ENCODE measurements around the gene PIGU.

PIGU gene

GRCh38 chr20:34532320-34532719 is 144.6 kb downstream of the PIGU start:
- no CpG with 5 or more reads among the region's 8 CpGs for WGBS (ENCODE audit: extremely low coverage, insufficient coverage, low lambda C conversion rate)
- H2BK5ac ChIP-seq (ENCODE audit: low read length) = no peak overlapping the region
- H3K4me1 ChIP-seq (ENCODE audit: control insufficient read depth, low read depth, low read length) = no peaks in the 10 kb centered on the region

GRCh38 chr20:34531608-34532265 is 145.2 kb downstream of the PIGU start:
- H3K9ac ChIP-seq (ENCODE audit: low read length) = no peak overlapping the region
- no peak overlapping the region for H4K8ac ChIP-seq (ENCODE audit: low read depth, low read length)
- H3K79me2 ChIP-seq (ENCODE audit: control insufficient read depth, insufficient read depth, low read length) = no peaks in the 10 kb centered on the region
- no peak overlapping the region for H3K4ac ChIP-seq (ENCODE audit: low read depth, low read length)
- DNase-seq = no peak
- H4K5ac ChIP-seq (ENCODE audit: low read length) = no peak overlapping the region
- peaks cover 6% of the 10 kb centered on the region for H3K79me1 ChIP-seq (ENCODE audit: low read length)
- no peak overlapping the region for H2BK5ac ChIP-seq (ENCODE audit: low read length)
- H3K56ac ChIP-seq (ENCODE audit: low read length) = no peak overlapping the region
- H3K23ac ChIP-seq (ENCODE audit: low read length) = no peak overlapping the region
- H3K4me2 ChIP-seq (ENCODE audit: low read length) = no peak overlapping the region
- H3K18ac ChIP-seq (ENCODE audit: low read length) = no peak overlapping the region
- no peak overlapping the region for H2BK15ac ChIP-seq (replicated peaks; ENCODE audit: low read depth)
- H3K4me1 ChIP-seq (ENCODE audit: control insufficient read depth, low read depth, low read length) = no peaks in the 10 kb centered on the region
- H3K27ac ChIP-seq (ENCODE audit: low read depth, low read length) = no peak overlapping the region
- no peaks in the 10 kb centered on the region for H3K27me3 ChIP-seq (ENCODE audit: insufficient read depth, low read length, poor library complexity)
- H3K4me3 ChIP-seq (ENCODE audit: low read length) = no peak overlapping the region
- peaks cover 15% of the 10 kb centered on the region for H3K36me3 ChIP-seq (ENCODE audit: control insufficient read depth, insufficient read depth, low read length)
- no peak overlapping the region for H2AK5ac ChIP-seq (ENCODE audit: low read length)
- no CpG with 5 or more reads among the region's 8 CpGs for WGBS (ENCODE audit: extremely low coverage, insufficient coverage, low lambda C conversion rate)
- no peak overlapping the region for H2BK120ac ChIP-seq (ENCODE audit: low read depth, low read length)

More at GRCh38 chr20:34532320-34532719, 144.6 kb downstream of the PIGU start:
- H3K9ac ChIP-seq (ENCODE audit: low read length) = no peak overlapping the region
- H3K36me3 ChIP-seq (ENCODE audit: control insufficient read depth, insufficient read depth, low read length) = peaks cover 14% of the 10 kb centered on the region
- no peak overlapping the region for H2BK15ac ChIP-seq (replicated peaks; ENCODE audit: low read depth)
- no peak overlapping the region for H3K4me2 ChIP-seq (ENCODE audit: low read length)
- no peaks in the 10 kb centered on the region for H3K27me3 ChIP-seq (ENCODE audit: insufficient read depth, low read length, poor library complexity)
- no peak overlapping the region for H3K4me3 ChIP-seq (ENCODE audit: low read length)
- no peak overlapping the region for H4K5ac ChIP-seq (ENCODE audit: low read length)
- DNase-seq = no peak
- H3K56ac ChIP-seq (ENCODE audit: low read length) = no peak overlapping the region
- no peak overlapping the region for H2BK120ac ChIP-seq (ENCODE audit: low read depth, low read length)
- H3K18ac ChIP-seq (ENCODE audit: low read length) = no peak overlapping the region
- H3K4ac ChIP-seq (ENCODE audit: low read depth, low read length) = no peak overlapping the region
- H3K79me1 ChIP-seq (ENCODE audit: low read length) = peaks cover 6% of the 10 kb centered on the region
- no peaks in the 10 kb centered on the region for H3K79me2 ChIP-seq (ENCODE audit: control insufficient read depth, insufficient read depth, low read length)
- no peak overlapping the region for H4K8ac ChIP-seq (ENCODE audit: low read depth, low read length)
- H3K27ac ChIP-seq (ENCODE audit: low read depth, low read length) = no peak overlapping the region
- H3K23ac ChIP-seq (ENCODE audit: low read length) = no peak overlapping the region
- no peak overlapping the region for H2AK5ac ChIP-seq (ENCODE audit: low read length)

- H3K9ac ChIP-seq (ENCODE audit: low read length) = no peak overlapping the region
- no peaks in the 10 kb centered on the region for H3K27me3 ChIP-seq (ENCODE audit: insufficient read depth, low read length, poor library complexity)
- H3K79me2 ChIP-seq (ENCODE audit: control insufficient read depth, insufficient read depth, low read length) = peaks cover 2% of the 10 kb centered on the region
- no peak overlapping the region for H3K56ac ChIP-seq (ENCODE audit: low read length)
- no peak overlapping the region for H3K4me2 ChIP-seq (ENCODE audit: low read length)
- no peak overlapping the region for H4K5ac ChIP-seq (ENCODE audit: low read length)
- H3K18ac ChIP-seq (ENCODE audit: low read length) = no peak overlapping the region
- H3K23ac ChIP-seq (ENCODE audit: low read length) = no peak overlapping the region
- no peak for DNase-seq
- H3K36me3 ChIP-seq (ENCODE audit: control insufficient read depth, insufficient read depth, low read length) = peaks cover 15% of the 10 kb centered on the region
- no peak overlapping the region for H4K8ac ChIP-seq (ENCODE audit: low read depth, low read length)
- no peak overlapping the region for H2AK5ac ChIP-seq (ENCODE audit: low read length)
- peaks cover 13% of the 10 kb centered on the region for H3K79me1 ChIP-seq (ENCODE audit: low read length)
- no peak overlapping the region for H3K4me3 ChIP-seq (ENCODE audit: low read length)
- no peak overlapping the region for H3K4ac ChIP-seq (ENCODE audit: low read depth, low read length)
- no peak overlapping the region for H2BK15ac ChIP-seq (replicated peaks; ENCODE audit: low read depth)
- H3K4me1 ChIP-seq (ENCODE audit: control insufficient read depth, low read depth, low read length) = no peaks in the 10 kb centered on the region
- no peak overlapping the region for H2BK5ac ChIP-seq (ENCODE audit: low read length)
- no CpG with 5 or more reads among the region's 5 CpGs for WGBS (ENCODE audit: extremely low coverage, insufficient coverage, low lambda C conversion rate)
- no peak overlapping the region for H3K27ac ChIP-seq (ENCODE audit: low read depth, low read length)
- H2BK120ac ChIP-seq (ENCODE audit: low read depth, low read length) = no peak overlapping the region
Observed at GRCh38 chr20:34530342-34530741, 146.6 kb downstream of the PIGU start.

- Histone ChIP-seq H4K5ac (ENCODE audit: low read length) (no peak overlapping the region), H2AK5ac (ENCODE audit: low read length) (no peak overlapping the region), H3K9ac (ENCODE audit: low read length) (no peak overlapping the region), H3K4ac (ENCODE audit: low read depth, low read length) (no peak overlapping the region), H4K8ac (ENCODE audit: low read depth, low read length) (no peak overlapping the region), H3K36me3 (ENCODE audit: control insufficient read depth, insufficient read depth, low read length) (peaks cover 13% of the 10 kb centered on the region), H3K56ac (ENCODE audit: low read length) (no peak overlapping the region), H3K4me3 (ENCODE audit: low read length) (no peak overlapping the region), H3K79me2 (ENCODE audit: control insufficient read depth, insufficient read depth, low read length) (peaks cover 3% of the 10 kb centered on the region), H3K23ac (ENCODE audit: low read length) (no peak overlapping the region), H3K4me1 (ENCODE audit: control insufficient read depth, low read depth, low read length) (no peaks in the 10 kb centered on the region), H3K79me1 (ENCODE audit: low read length) (peaks cover 15% of the 10 kb centered on the region), H3K4me2 (ENCODE audit: low read length) (no peak overlapping the region), H2BK120ac (ENCODE audit: low read depth, low read length) (no peak overlapping the region), H3K18ac (ENCODE audit: low read length) (no peak overlapping the region), H2BK15ac (replicated peaks; ENCODE audit: low read depth) (no peak overlapping the region), H3K27me3 (ENCODE audit: insufficient read depth, low read length, poor library complexity) (no peaks in the 10 kb centered on the region), H2BK5ac (ENCODE audit: low read length) (no peak overlapping the region), H3K27ac (ENCODE audit: low read depth, low read length) (no peak overlapping the region)
- DNase-seq = no peak
- WGBS (ENCODE audit: extremely low coverage, insufficient coverage, low lambda C conversion rate) = no CpG with 5 or more reads among the region's 3 CpGs
Observed at GRCh38 chr20:34529742-34530141, 147.2 kb downstream of the PIGU start.

GRCh38 chr20:34528921-34529297 is 148.0 kb downstream of the PIGU start:
- H3K27me3 ChIP-seq (ENCODE audit: insufficient read depth, low read length, poor library complexity) = no peaks in the 10 kb centered on the region
- H3K4ac ChIP-seq (ENCODE audit: low read depth, low read length) = no peak overlapping the region
- H3K4me1 ChIP-seq (ENCODE audit: control insufficient read depth, low read depth, low read length) = no peaks in the 10 kb centered on the region
- H3K4me3 ChIP-seq (ENCODE audit: low read length) = no peak overlapping the region
- no peak overlapping the region for H3K56ac ChIP-seq (ENCODE audit: low read length)
- H3K27ac ChIP-seq (ENCODE audit: low read depth, low read length) = no peak overlapping the region
- no peak overlapping the region for H3K23ac ChIP-seq (ENCODE audit: low read length)
- H3K79me2 ChIP-seq (ENCODE audit: control insufficient read depth, insufficient read depth, low read length) = peaks cover 8% of the 10 kb centered on the region
- H4K8ac ChIP-seq (ENCODE audit: low read depth, low read length) = no peak overlapping the region
- no peak overlapping the region for H2AK5ac ChIP-seq (ENCODE audit: low read length)
- H3K79me1 ChIP-seq (ENCODE audit: low read length) = peaks cover 17% of the 10 kb centered on the region
- no peak for DNase-seq
- H3K18ac ChIP-seq (ENCODE audit: low read length) = no peak overlapping the region
- H2BK120ac ChIP-seq (ENCODE audit: low read depth, low read length) = no peak overlapping the region
- H3K36me3 ChIP-seq (ENCODE audit: control insufficient read depth, insufficient read depth, low read length) = peaks cover 10% of the 10 kb centered on the region
- no CpG with 5 or more reads among the region's 5 CpGs for WGBS (ENCODE audit: extremely low coverage, insufficient coverage, low lambda C conversion rate)
- H4K5ac ChIP-seq (ENCODE audit: low read length) = no peak overlapping the region
- H2BK15ac ChIP-seq (replicated peaks; ENCODE audit: low read depth) = no peak overlapping the region
- no peak overlapping the region for H3K4me2 ChIP-seq (ENCODE audit: low read length)
- H3K9ac ChIP-seq (ENCODE audit: low read length) = no peak overlapping the region
- no peak overlapping the region for H2BK5ac ChIP-seq (ENCODE audit: low read length)

GRCh38 chr20:34527016-34527415 is 149.9 kb downstream of the PIGU start:
- Histone ChIP-seq H3K18ac (ENCODE audit: low read length) (no peak overlapping the region), H3K79me1 (ENCODE audit: low read length) (peaks cover 26% of the 10 kb centered on the region), H3K9ac (ENCODE audit: low read length) (no peak overlapping the region), H3K27ac (ENCODE audit: low read depth, low read length) (no peak overlapping the region), H2BK120ac (ENCODE audit: low read depth, low read length) (no peak overlapping the region), H2BK5ac (ENCODE audit: low read length) (no peak overlapping the region), H3K27me3 (ENCODE audit: insufficient read depth, low read length, poor library complexity) (no peaks in the 10 kb centered on the region), H4K8ac (ENCODE audit: low read depth, low read length) (no peak overlapping the region), H3K4me2 (ENCODE audit: low read length) (no peak overlapping the region), H3K23ac (ENCODE audit: low read length) (no peak overlapping the region), H3K36me3 (ENCODE audit: control insufficient read depth, insufficient read depth, low read length) (peaks cover 8% of the 10 kb centered on the region), H2BK15ac (replicated peaks; ENCODE audit: low read depth) (no peak overlapping the region), H3K4ac (ENCODE audit: low read depth, low read length) (no peak overlapping the region), H3K4me1 (ENCODE audit: control insufficient read depth, low read depth, low read length) (no peaks in the 10 kb centered on the region), H2AK5ac (ENCODE audit: low read length) (no peak overlapping the region), H4K5ac (ENCODE audit: low read length) (no peak overlapping the region), H3K56ac (ENCODE audit: low read length) (no peak overlapping the region), H3K79me2 (ENCODE audit: control insufficient read depth, insufficient read depth, low read length) (peaks cover 19% of the 10 kb centered on the region), H3K4me3 (ENCODE audit: low read length) (no peak overlapping the region)
- no CpG with 5 or more reads among the region's 10 CpGs for WGBS (ENCODE audit: extremely low coverage, insufficient coverage, low lambda C conversion rate)
- no peak for DNase-seq

Data from mesendoderm (in vitro differentiated cells).